OCI-LY1 (cell line): ENCODE data around the gene ZSCAN12.

ENCODE experiments used
- EZH2 ChIP-seq: fragments of 200-600 bp; sonication (generic), shearing (Covaris generic); IDR thresholded peaks from 2 replicates; pipeline ENCODE4 v1.8.0; 2017; ENCODE audit warnings: borderline replicate concordance, mixed run types, mild to moderate bottlenecking, antibody characterized with exemption, low read length, moderate library complexity, mixed read lengths
- TF ChIP-seq, protein P1 (sequence below): fragments of 200-600 bp; sonication (generic), shearing (Covaris generic); IDR thresholded peaks from 2 replicates; pipeline ENCODE4 v1.5.1; 2017; ENCODE audit warnings: mild to moderate bottlenecking, antibody characterized with exemption, low read length, moderate library complexity, mixed read lengths

DNA sequence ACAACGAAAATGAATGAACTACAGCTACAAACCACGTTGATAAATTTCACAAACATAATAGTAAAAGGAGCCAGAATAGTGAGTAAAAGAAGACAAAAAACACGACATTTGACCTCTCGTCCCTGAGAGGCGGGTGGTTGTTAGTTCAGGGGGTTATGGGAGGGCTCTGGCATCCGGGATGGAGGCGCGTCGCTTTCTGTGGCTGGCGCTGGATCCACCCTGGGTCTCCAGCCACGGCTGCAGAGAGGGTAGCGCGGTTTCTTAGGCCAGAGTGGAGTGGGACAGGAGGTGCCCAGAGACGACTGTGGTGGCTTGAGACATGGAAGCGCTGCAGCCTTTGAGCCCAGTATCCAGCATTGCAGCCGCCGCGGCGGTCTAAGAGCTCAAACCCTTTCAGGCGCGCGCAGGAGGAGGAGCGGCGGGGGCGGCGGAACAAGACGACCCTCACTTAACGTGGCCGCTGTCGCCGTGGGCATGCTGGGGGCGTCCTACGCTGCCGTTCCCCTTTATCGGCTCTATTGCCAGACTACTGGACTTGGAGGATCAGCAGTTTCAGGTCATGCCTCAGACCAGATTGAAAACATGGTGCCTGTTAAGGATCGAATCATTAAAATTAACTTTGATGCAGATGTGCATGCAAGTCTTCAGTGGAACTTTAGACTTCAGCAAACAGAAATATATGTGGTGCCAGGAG, 47.4 kb upstream of the ZSCAN12 start:
- no peak for TF ChIP-seq EZH2
- TF ChIP-seq, protein P1, sequence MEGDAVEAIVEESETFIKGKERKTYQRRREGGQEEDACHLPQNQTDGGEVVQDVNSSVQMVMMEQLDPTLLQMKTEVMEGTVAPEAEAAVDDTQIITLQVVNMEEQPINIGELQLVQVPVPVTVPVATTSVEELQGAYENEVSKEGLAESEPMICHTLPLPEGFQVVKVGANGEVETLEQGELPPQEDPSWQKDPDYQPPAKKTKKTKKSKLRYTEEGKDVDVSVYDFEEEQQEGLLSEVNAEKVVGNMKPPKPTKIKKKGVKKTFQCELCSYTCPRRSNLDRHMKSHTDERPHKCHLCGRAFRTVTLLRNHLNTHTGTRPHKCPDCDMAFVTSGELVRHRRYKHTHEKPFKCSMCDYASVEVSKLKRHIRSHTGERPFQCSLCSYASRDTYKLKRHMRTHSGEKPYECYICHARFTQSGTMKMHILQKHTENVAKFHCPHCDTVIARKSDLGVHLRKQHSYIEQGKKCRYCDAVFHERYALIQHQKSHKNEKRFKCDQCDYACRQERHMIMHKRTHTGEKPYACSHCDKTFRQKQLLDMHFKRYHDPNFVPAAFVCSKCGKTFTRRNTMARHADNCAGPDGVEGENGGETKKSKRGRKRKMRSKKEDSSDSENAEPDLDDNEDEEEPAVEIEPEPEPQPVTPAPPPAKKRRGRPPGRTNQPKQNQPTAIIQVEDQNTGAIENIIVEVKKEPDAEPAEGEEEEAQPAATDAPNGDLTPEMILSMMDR = no peak
